HG02759 (cell line): ENCODE results near the gene FAM171A2.

Experiments used
- ATAC-seq: cut with Tn5 transposase; IDR thresholded peaks from one replicate; pipeline ENCODE4 v1.9.1; 2021; ENCODE audit warnings: mild to moderate bottlenecking, moderate library complexity; ENCODE audit not compliant: unreplicated experiment

FAM171A2 gene

GRCh38 chr17:44361292-44362260 is 2.1 kb downstream of the FAM171A2 start:
- ATAC-seq, result no peak

- ATAC-seq, result no peak
Measured at GRCh38 chr17:44360826-44361225, 2.8 kb downstream of the FAM171A2 start.

- ATAC-seq, result no peak
Measured at GRCh38 chr17:44360144-44360533, 3.5 kb downstream of the FAM171A2 start.

GRCh38 chr17:44359458-44360143 is 4.1 kb downstream of the FAM171A2 start:
- ATAC-seq, result no peak

- ATAC-seq, result no peak
Measured at GRCh38 chr17:44359006-44359405, 4.6 kb downstream of the FAM171A2 start.

- no peak for ATAC-seq
Measured at GRCh38 chr17:44358066-44358465, 5.6 kb downstream of the FAM171A2 start.

GRCh38 chr17:44356241-44356640 is 7.4 kb downstream of the FAM171A2 start:
- no peak for ATAC-seq

GRCh38 chr17:44355642-44356099 is 8.0 kb downstream of the FAM171A2 start:
- ATAC-seq, result no peak

GRCh38 chr17:44354582-44355561 is 8.8 kb downstream of the FAM171A2 start:
- no peak for ATAC-seq

- ATAC-seq, result no peak
Measured at GRCh38 chr17:44353672-44354331, 9.9 kb downstream of the FAM171A2 start.

GRCh38 chr17:44352828-44353671 is 10.6 kb downstream of the FAM171A2 start:
- ATAC-seq, result no peak

GRCh38 chr17:44351961-44352827 is 11.5 kb downstream of the FAM171A2 start:
- ATAC-seq, result no peak

- ATAC-seq, result no peak
Measured at GRCh38 chr17:44351464-44351863, 12.2 kb downstream of the FAM171A2 start.

GRCh38 chr17:44350733-44351226 is 12.9 kb downstream of the FAM171A2 start:
- ATAC-seq, result no peak

- ATAC-seq, result no peak
Measured at GRCh38 chr17:44349553-44350070, 14.0 kb downstream of the FAM171A2 start.

- no peak for ATAC-seq
Measured at GRCh38 chr17:44348988-44349364, 14.7 kb downstream of the FAM171A2 start.

- peak; percentile 40 for ATAC-seq
Measured at GRCh38 chr17:44348234-44348987, 15.2 kb downstream of the FAM171A2 start.
